ENCODE data around the gene CFAP210.
"Not testable (repeated sequence)": the region's sequence is repeated elsewhere in the genome, so short reads cannot be mapped to it uniquely, and the experiment has no call there.

The CFAP210 gene

GRCh38 chr2:169620509-169620908, 73.7 kb downstream of the CFAP210 start:
- no peak for DNase-seq (ENCODE audit: low read depth)

GRCh38 chr2:169619946-169620345, 74.3 kb downstream of the CFAP210 start:
- DNase-seq (ENCODE audit: low read depth): no peak

GRCh38 chr2:169615982-169616381, 78.2 kb downstream of the CFAP210 start:
- not testable (repeated sequence) for DNase-seq (ENCODE audit: low read depth)

- DNase-seq (ENCODE audit: low read depth): no peak
Measured at GRCh38 chr2:169613876-169614275, 80.3 kb downstream of the CFAP210 start.

GRCh38 chr2:169609264-169609663, 84.9 kb downstream of the CFAP210 start:
- no peak for DNase-seq (ENCODE audit: low read depth)

- DNase-seq (ENCODE audit: low read depth): no peak
Measured at GRCh38 chr2:169599568-169599967, 94.6 kb downstream of the CFAP210 start.

- no peak for DNase-seq (ENCODE audit: low read depth)
Measured at GRCh38 chr2:169598982-169599381, 95.2 kb downstream of the CFAP210 start.

GRCh38 chr2:169596546-169596945, 97.7 kb downstream of the CFAP210 start:
- DNase-seq (ENCODE audit: low read depth): not testable (repeated sequence)
